Caco-2 (cell line): Measurements from ENCODE around the gene MFRP. TPM values are rescaled to one million over a fixed set of nuclear protein-coding genes. Genes with fewer than 3 reads are reported as not detected.

Source experiments
- BruUV-seq: library from RNA; stranded (reverse); fragments of 400-500 nt; replicated peaks from 2 replicates; lab custom pipeline; 2021; lab: Mats Ljungman, UMichigan
- CTCF ChIA-PET: fragments of 300-600 bp; sonication (Branson Sonifier 250); formaldehyde crosslinking; loops from one replicate; lab custom pipeline; 2022; ENCODE audit warnings: antibody characterized with exemption; lab: Charles Lee
- POLR2A ChIA-PET: fragments of 300-600 bp; sonication (Branson Sonifier 250); formaldehyde crosslinking; loops from one replicate; lab custom pipeline; 2022; ENCODE audit warnings: antibody characterized with exemption; lab: Charles Lee
- DNase-seq, 2 experiments: peaks; one replicate each; pipeline versions ENCODE4 v3.0.0 to v3.0.0-alpha.2; 2020 to 2022
- H3K27me3 ChIP-seq: replicated peaks from 2 replicates; pipeline ENCODE4 v1.6.0; 2011; ENCODE audit warnings: low read length; ENCODE audit not compliant: control insufficient read depth, insufficient read depth
- H3K36me3 ChIP-seq: 2 replicates; pipeline ENCODE4 v1.5.1; 2011; ENCODE audit warnings: low read length; ENCODE audit not compliant: control insufficient read depth, insufficient read depth
- H3K4me1 ChIP-seq: fragments of 250-450 bp; sonication (Bioruptor Pico); 2 replicates; pipeline ENCODE4 v1.5.1; 2020; ENCODE audit warnings: mild to moderate bottlenecking
- H3K4me3 ChIP-seq: 2 replicates; pipeline ENCODE4 v1.5.1; 2011; ENCODE audit warnings: low read depth, mild to moderate bottlenecking, control low read depth, low read length
- H3K9me3 ChIP-seq: fragments of 250-450 bp; sonication (Bioruptor Pico); 2 replicates; pipeline ENCODE4 v1.5.1; 2020; ENCODE audit warnings: mild to moderate bottlenecking, moderate library complexity
- H3K27ac Mint-ChIP-seq: one replicate; pipeline ENCODE4 v1.8.0; 2022; ENCODE audit warnings: mixed read lengths; ENCODE audit not compliant: unreplicated experiment
- H3K27me3 Mint-ChIP-seq: one replicate; pipeline ENCODE4 v1.8.0; 2022; ENCODE audit warnings: mixed read lengths; ENCODE audit not compliant: insufficient read depth, unreplicated experiment
- H3K36me3 Mint-ChIP-seq: one replicate; pipeline ENCODE4 v1.8.0; 2022; ENCODE audit warnings: mild to moderate bottlenecking, mixed read lengths; ENCODE audit not compliant: insufficient read depth, unreplicated experiment
- H3K4me1 Mint-ChIP-seq: one replicate; pipeline ENCODE4 v1.8.0; 2022; ENCODE audit warnings: low read depth, mixed read lengths; ENCODE audit not compliant: unreplicated experiment
- H3K4me3 Mint-ChIP-seq: one replicate; pipeline ENCODE4 v1.8.0; 2022; ENCODE audit warnings: mild to moderate bottlenecking, moderate library complexity, mixed read lengths; ENCODE audit not compliant: unreplicated experiment
- H3K9me3 Mint-ChIP-seq: one replicate; pipeline ENCODE4 v1.8.0; 2022; ENCODE audit warnings: mixed read lengths; ENCODE audit not compliant: unreplicated experiment
- intact Hi-C: fragments of 100-400 bp; cut with micrococcal nuclease; formaldehyde crosslinking; loops from one replicate; pipeline ENCODE4 v1.10.0; 2022; ENCODE audit not compliant: unreplicated experiment
- total RNA-seq: library from RNA; stranded (reverse); gene quantifications from 2 replicates; pipeline ENCODE4 v1.2.3, GENCODE V29; 2022
- TF ChIP-seq, protein P1 (sequence below), 2 experiments: fragments of 200-600 bp in 1 of 2; IDR thresholded peaks; 1 replicate in 1 of 2; 2 replicates in 1 of 2; pipeline versions ENCODE4 v1.5.1 to v1.8.0; 2011 to 2022; ENCODE audit warnings: antibody characterized with exemption in 1 of 2, control low read depth in 1 of 2, inconsistent platforms in 1 of 2, low read depth in 1 of 2, low read length in 1 of 2, mild to moderate bottlenecking in 1 of 2, moderate library complexity in 1 of 2; ENCODE audit not compliant: insufficient read depth in 1 of 2, severe bottlenecking in 1 of 2, unreplicated experiment in 1 of 2

MFRP gene
- total RNA-seq, 1 experiment from 2014 or later: not detected

- ChIA-PET CTCF (interaction anchor here (0.5 to 7.8 kb wide), 38 partner anchors 9 to 1845 kb away, joined by 3 to 220 read pairs (median 7); partner anchors contain the start of genes CBL, DPAGT1, HINFP and MCAM), POLR2A (interaction anchor here (0.6 to 1.6 kb wide), 7 partner anchors 10 to 348 kb away, joined by 3 to 18 read pairs (median 4); no protein-coding TSS in a partner anchor)
- Mint-ChIP-seq H3K27ac (no peak overlapping the region), H3K36me3 (peaks cover 22% of the 10 kb centered on the region), H3K9me3 (no peaks in the 10 kb centered on the region), H3K4me3 (no peak overlapping the region), H3K27me3 (peaks cover 3% of the 10 kb centered on the region), H3K4me1 (peaks cover 29% of the 10 kb centered on the region)
- no peak for DNase-seq
- Histone ChIP-seq H3K36me3 (peaks cover 3% of the 10 kb centered on the region; the same call in 1 of the 2 replicates), H3K4me1 (peaks cover 37% of the 10 kb centered on the region), H3K27me3 (no peaks in the 10 kb centered on the region; the same call in 1 of the 2 replicates), H3K4me3 (no peak overlapping the region), H3K9me3 (no peaks in the 10 kb centered on the region)
- TF ChIP-seq, protein P1, sequence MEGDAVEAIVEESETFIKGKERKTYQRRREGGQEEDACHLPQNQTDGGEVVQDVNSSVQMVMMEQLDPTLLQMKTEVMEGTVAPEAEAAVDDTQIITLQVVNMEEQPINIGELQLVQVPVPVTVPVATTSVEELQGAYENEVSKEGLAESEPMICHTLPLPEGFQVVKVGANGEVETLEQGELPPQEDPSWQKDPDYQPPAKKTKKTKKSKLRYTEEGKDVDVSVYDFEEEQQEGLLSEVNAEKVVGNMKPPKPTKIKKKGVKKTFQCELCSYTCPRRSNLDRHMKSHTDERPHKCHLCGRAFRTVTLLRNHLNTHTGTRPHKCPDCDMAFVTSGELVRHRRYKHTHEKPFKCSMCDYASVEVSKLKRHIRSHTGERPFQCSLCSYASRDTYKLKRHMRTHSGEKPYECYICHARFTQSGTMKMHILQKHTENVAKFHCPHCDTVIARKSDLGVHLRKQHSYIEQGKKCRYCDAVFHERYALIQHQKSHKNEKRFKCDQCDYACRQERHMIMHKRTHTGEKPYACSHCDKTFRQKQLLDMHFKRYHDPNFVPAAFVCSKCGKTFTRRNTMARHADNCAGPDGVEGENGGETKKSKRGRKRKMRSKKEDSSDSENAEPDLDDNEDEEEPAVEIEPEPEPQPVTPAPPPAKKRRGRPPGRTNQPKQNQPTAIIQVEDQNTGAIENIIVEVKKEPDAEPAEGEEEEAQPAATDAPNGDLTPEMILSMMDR (IDR thresholded peaks at IDR 0.05; ENCODE audit: insufficient read depth in 1 of 2, low read depth in 1 of 2, low read length in 1 of 2, severe bottlenecking in 1 of 2, unreplicated experiment in 1 of 2): no peak
- BruUV-seq: no TSS peak
- intact Hi-C loops: loop anchor here (1.0 kb wide), 3 partner anchors 16 to 37 kb away; no protein-coding TSS in a partner anchor
Measured at GRCh38 chr11:119337581-119338317, 8.8 kb downstream of the MFRP start.

DNA sequence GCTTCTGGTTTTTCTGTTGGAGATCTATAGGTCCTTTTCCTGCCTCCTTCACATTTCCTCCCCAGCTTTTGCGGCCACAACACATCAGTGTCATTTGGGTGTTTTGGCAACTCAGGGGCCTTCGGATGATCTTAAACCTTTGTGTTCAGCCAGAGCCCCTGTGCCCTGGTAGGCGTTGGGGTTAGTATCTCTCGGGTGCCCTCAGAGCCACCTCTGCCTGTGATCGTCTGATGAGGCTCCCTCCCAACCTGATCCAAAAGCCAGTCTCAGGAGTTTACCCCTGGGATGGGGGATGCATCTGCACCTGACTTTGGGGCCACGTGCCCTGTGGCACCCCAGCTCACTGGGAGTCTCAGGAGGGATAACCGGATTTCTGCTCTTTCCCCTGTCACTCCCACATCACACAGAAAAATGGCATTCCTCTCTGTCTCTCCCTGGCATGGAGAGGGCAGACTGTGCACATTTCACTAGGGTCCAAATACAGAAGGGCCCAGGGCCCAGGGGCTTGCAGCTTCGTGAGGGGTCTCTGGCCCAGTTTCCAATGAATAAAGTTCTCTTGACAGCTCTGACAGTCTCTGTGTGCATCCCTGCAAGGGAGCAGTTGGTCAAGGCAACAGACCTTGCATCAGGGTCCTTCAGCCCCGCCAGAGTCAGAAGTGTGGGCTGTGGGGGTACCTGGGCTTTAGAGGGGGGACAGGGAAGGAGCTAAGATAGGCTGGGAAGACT lies 9.6 kb downstream of the MFRP start:
- Mint-ChIP-seq H3K4me3 (peak overlapping the region; percentile 60), H3K27ac (peak overlapping the region; percentile 10), H3K27me3 (peaks cover 3% of the 10 kb centered on the region), H3K4me1 (peaks cover 29% of the 10 kb centered on the region), H3K36me3 (peaks cover 22% of the 10 kb centered on the region), H3K9me3 (no peaks in the 10 kb centered on the region)
- no peaks in the 10 kb centered on the region for H3K9me3 ChIP-seq
- POLR2A ChIA-PET: interaction anchor here (0.6 to 0.8 kb wide), 3 partner anchors 11 to 347 kb away, joined by 3 to 4 read pairs (median 4); no protein-coding TSS in a partner anchor
- CTCF ChIA-PET: interaction anchor here (1.6 to 7.8 kb wide), 8 partner anchors 11 to 44 kb away, joined by 7 to 220 read pairs (median 32); partner anchors contain the start of genes MCAM and USP2
- intact Hi-C loops: no loop called here
- no peak for DNase-seq
- BruUV-seq: no TSS peak
- no peak overlapping the region for H3K4me3 ChIP-seq
- H3K36me3 ChIP-seq: peaks cover 3% of the 10 kb centered on the region; the same call in 1 of the 2 replicates
- peaks cover 37% of the 10 kb centered on the region for H3K4me1 ChIP-seq
- H3K27me3 ChIP-seq: no peaks in the 10 kb centered on the region; the same call in 1 of the 2 replicates
- TF ChIP-seq, protein P1 (IDR thresholded peaks at IDR 0.05; ENCODE audit: insufficient read depth in 1 of 2, low read depth in 1 of 2, low read length in 1 of 2, severe bottlenecking in 1 of 2, unreplicated experiment in 1 of 2): no peak
